ENCODE measurements around the gene PECR.
"Not testable (repeated sequence)": the region's sequence is repeated elsewhere in the genome, so short reads cannot be mapped to it uniquely, and the experiment has no call there.

The PECR gene

GRCh38 chr2:215997219-215997618, 84.4 kb downstream of the PECR start:
- H3K4me3 ChIP-seq (ENCODE audit: low read length): no peak overlapping the region
- DNase-seq (ENCODE audit: low read depth): no peak
- TF ChIP-seq CTCF (IDR thresholded peaks at IDR 0.05; ENCODE audit: insufficient read depth, low read depth, low read length, missing control alignments): no peak

GRCh38 chr2:215994911-215995310, 86.7 kb downstream of the PECR start:
- no peak for DNase-seq (ENCODE audit: low read depth)
- no peak for TF ChIP-seq CTCF (IDR thresholded peaks at IDR 0.05; ENCODE audit: insufficient read depth, low read depth, low read length, missing control alignments)
- H3K4me3 ChIP-seq (ENCODE audit: low read length): no peak overlapping the region

- not testable (repeated sequence) for DNase-seq (ENCODE audit: low read depth); H3K4me3 ChIP-seq (ENCODE audit: low read length)
Observed at GRCh38 chr2:215988556-215989207, 92.9 kb downstream of the PECR start.

Data from epithelial cell of esophagus (primary cell).